Measurements from ENCODE around the gene RBM27.
"Not testable (repeated sequence)": the region's sequence is repeated elsewhere in the genome, so short reads cannot be mapped to it uniquely, and the experiment has no call there.

Gene RBM27

DNA sequence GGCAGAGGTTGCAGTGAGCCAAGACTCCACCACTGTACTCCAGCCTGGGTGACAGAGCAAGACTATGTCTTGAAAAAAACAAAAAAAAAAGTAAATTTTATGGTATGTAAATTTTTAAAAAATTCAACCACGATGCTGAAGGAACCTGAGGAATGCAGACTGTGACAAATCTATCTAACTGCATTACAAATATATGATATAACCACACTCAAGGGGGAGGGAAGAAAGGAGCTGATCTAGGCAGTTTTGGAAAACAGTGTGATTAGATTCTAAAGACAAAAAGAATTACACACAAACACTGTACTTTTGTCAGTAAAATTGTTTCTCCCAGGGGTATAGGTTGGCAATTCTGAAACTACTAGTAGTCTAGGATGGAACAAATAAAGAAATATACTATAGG, 37.9 kb upstream of the RBM27 start:
- H3K4me1 ChIP-seq (ENCODE audit: control insufficient read depth, low read length), result no peaks in the 10 kb centered on the region
- no peaks in the 10 kb centered on the region for H4K20me1 ChIP-seq (ENCODE audit: control insufficient read depth, insufficient read depth, low read depth, low read length)
- H3K4me3 ChIP-seq (ENCODE audit: low read length), result no peak overlapping the region
- no peak for TF ChIP-seq CTCF (IDR thresholded peaks at IDR 0.05; ENCODE audit: low read depth, low read length, poor library complexity, severe bottlenecking)
- H3K36me3 ChIP-seq (ENCODE audit: control insufficient read depth, low read length), result peaks cover 87% of the 10 kb centered on the region
- H3K9me2 ChIP-seq (replicated peaks; ENCODE audit: control insufficient read depth, low read length), result no peaks in the 10 kb centered on the region
- H3K4me2 ChIP-seq (ENCODE audit: low read length), result no peak overlapping the region
- H3K9me3 ChIP-seq (ENCODE audit: control insufficient read depth, insufficient read depth, low read length), result no peaks in the 10 kb centered on the region
- H3F3A ChIP-seq (ENCODE audit: control insufficient read depth, insufficient read depth), result no peaks in the 10 kb centered on the region
- no peak overlapping the region for H3K27ac ChIP-seq (ENCODE audit: low read depth, low read length)
- H3K79me2 ChIP-seq (ENCODE audit: control insufficient read depth, low read length), result peaks cover 15% of the 10 kb centered on the region
- no peaks in the 10 kb centered on the region for H3K27me3 ChIP-seq (ENCODE audit: control insufficient read depth, low read length)

DNA sequence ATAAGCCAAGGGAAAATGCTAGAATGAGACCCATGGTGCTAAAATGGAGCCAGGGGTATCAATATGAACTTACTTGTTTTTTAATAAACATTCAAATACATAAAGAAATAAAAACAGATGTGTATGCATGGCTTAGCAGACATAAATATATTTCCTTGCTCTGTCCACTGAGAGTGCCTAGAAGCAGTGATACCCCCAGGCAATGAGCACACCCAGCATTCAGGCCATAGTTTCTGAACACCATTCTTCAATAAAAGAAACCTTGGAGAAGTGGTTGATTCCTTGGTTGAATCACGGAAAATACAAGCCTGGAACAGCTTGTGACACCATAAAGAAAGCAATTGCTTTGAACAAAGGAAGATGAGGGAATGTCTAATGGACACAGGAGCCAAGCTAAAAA, 37.5 kb upstream of the RBM27 start:
- no peaks in the 10 kb centered on the region for H3K9me2 ChIP-seq (replicated peaks; ENCODE audit: control insufficient read depth, low read length)
- no peak overlapping the region for H3K4me3 ChIP-seq (ENCODE audit: low read length)
- no peak overlapping the region for H3K27ac ChIP-seq (ENCODE audit: low read depth, low read length)
- TF ChIP-seq EZH2phosphoT487 (IDR thresholded peaks at IDR 0.05; ENCODE audit: borderline replicate concordance, low read length), result no peak
- no peaks in the 10 kb centered on the region for H3F3A ChIP-seq (ENCODE audit: control insufficient read depth, insufficient read depth)
- no peaks in the 10 kb centered on the region for H3K4me1 ChIP-seq (ENCODE audit: control insufficient read depth, low read length)
- peaks cover 88% of the 10 kb centered on the region for H3K36me3 ChIP-seq (ENCODE audit: control insufficient read depth, low read length)
- H4K20me1 ChIP-seq (ENCODE audit: control insufficient read depth, insufficient read depth, low read depth, low read length), result no peaks in the 10 kb centered on the region
- H3K9me3 ChIP-seq (ENCODE audit: control insufficient read depth, insufficient read depth, low read length), result no peaks in the 10 kb centered on the region
- H3K4me2 ChIP-seq (ENCODE audit: low read length), result no peak overlapping the region
- H3K79me2 ChIP-seq (ENCODE audit: control insufficient read depth, low read length), result peaks cover 15% of the 10 kb centered on the region
- no peaks in the 10 kb centered on the region for H3K27me3 ChIP-seq (ENCODE audit: control insufficient read depth, low read length)

GRCh38 chr5:146169076-146169475, 34.3 kb upstream of the RBM27 start:
- Histone ChIP-seq H3K27me3 (ENCODE audit: control insufficient read depth, low read length) (no peaks in the 10 kb centered on the region), H3K36me3 (ENCODE audit: control insufficient read depth, low read length) (peaks cover 81% of the 10 kb centered on the region), H3K27ac (ENCODE audit: low read depth, low read length) (no peak overlapping the region), H3K4me3 (ENCODE audit: low read length) (no peak overlapping the region), H3K4me1 (ENCODE audit: control insufficient read depth, low read length) (peaks cover 11% of the 10 kb centered on the region), H4K20me1 (ENCODE audit: control insufficient read depth, insufficient read depth, low read depth, low read length) (no peaks in the 10 kb centered on the region), H3K4me2 (ENCODE audit: low read length) (no peak overlapping the region), H3K79me2 (ENCODE audit: control insufficient read depth, low read length) (peaks cover 28% of the 10 kb centered on the region), H3K9me3 (ENCODE audit: control insufficient read depth, insufficient read depth, low read length) (no peaks in the 10 kb centered on the region), H3F3A (ENCODE audit: control insufficient read depth, insufficient read depth) (no peaks in the 10 kb centered on the region; the same call in 1 of the 2 replicates), H3K9me2 (replicated peaks; ENCODE audit: control insufficient read depth, low read length) (no peaks in the 10 kb centered on the region)
- TF ChIP-seq EZH2phosphoT487 (IDR thresholded peaks at IDR 0.05; ENCODE audit: borderline replicate concordance, low read length) (no peak), CTCF (IDR thresholded peaks at IDR 0.05; ENCODE audit: low read depth, low read length, poor library complexity, severe bottlenecking) (no peak)

GRCh38 chr5:146173049-146173448, 30.4 kb upstream of the RBM27 start:
- H3K27ac ChIP-seq (ENCODE audit: low read depth, low read length), result 0 out of 2 replicates have a peak overlapping the region, but pooled peaks have one; percentile 27
- not testable (repeated sequence) for H3K9me2 ChIP-seq (replicated peaks; ENCODE audit: control insufficient read depth, low read length); H4K20me1 ChIP-seq (ENCODE audit: control insufficient read depth, insufficient read depth, low read depth, low read length); H3K9me3 ChIP-seq (ENCODE audit: control insufficient read depth, insufficient read depth, low read length); H3K4me3 ChIP-seq (ENCODE audit: low read length); H3F3A ChIP-seq (ENCODE audit: control insufficient read depth, insufficient read depth); H3K27me3 ChIP-seq (ENCODE audit: control insufficient read depth, low read length)
- H3K36me3 ChIP-seq (ENCODE audit: control insufficient read depth, low read length), result peaks cover 74% of the 10 kb centered on the region
- H3K4me1 ChIP-seq (ENCODE audit: control insufficient read depth, low read length), result peaks cover 15% of the 10 kb centered on the region
- H3K79me2 ChIP-seq (ENCODE audit: control insufficient read depth, low read length), result peaks cover 48% of the 10 kb centered on the region
- peak overlapping the region; percentile 10; the same call in 1 of the 2 replicates for H3K4me2 ChIP-seq (ENCODE audit: low read length)

Measured in DOHH2 (cell line).